Natural killer cell (primary cell): ENCODE measurements around the gene SORBS2. TPM values are rescaled to one million over a fixed set of nuclear protein-coding genes. Genes with fewer than 3 reads are reported as not detected.
A peak's percentile ranks its signal among the peaks of the same experiment; 100 is the strongest.

Source experiments
- ATAC-seq, 3 donors: fragments of 150-1000 bp in 2 of 3; fragments of 200-7000 bp in 1 of 3; cut with Tn5 transposase; 1 replicate in 1 of 3; 2 replicates in 2 of 3; pipeline ENCODE4 v1.10.0; 2021; ENCODE audit warnings: mild to moderate bottlenecking in 2 of 3, moderate library complexity in 2 of 3
- DNase-seq, 2 donors: peaks; one replicate each; pipeline versions ENCODE4 v3.0.0 to v3.0.0-alpha.2; 2013 to 2021; ENCODE audit warnings: mixed read lengths in 1 of 2
- H3K27ac ChIP-seq: one replicate; pipeline ENCODE4 v1.5.1; 2013; ENCODE audit warnings: mild to moderate bottlenecking, low read length
- H3K27me3 ChIP-seq: one replicate; pipeline ENCODE4 v1.6.1; 2013; ENCODE audit warnings: low read length; ENCODE audit not compliant: control insufficient read depth, insufficient read depth
- H3K36me3 ChIP-seq: one replicate; pipeline ENCODE4 v1.6.1; 2013; ENCODE audit warnings: low read length; ENCODE audit not compliant: control insufficient read depth, insufficient read depth
- H3K4me1 ChIP-seq: one replicate; pipeline ENCODE4 v1.6.1; 2013; ENCODE audit warnings: low read length; ENCODE audit not compliant: control insufficient read depth, insufficient read depth
- H3K4me3 ChIP-seq: one replicate; pipeline ENCODE4 v1.5.1; 2013; ENCODE audit warnings: low read length
- H3K9me3 ChIP-seq: one replicate; pipeline ENCODE4 v1.6.1; 2013; ENCODE audit warnings: low read length; ENCODE audit not compliant: control insufficient read depth, insufficient read depth
- H3K27ac Mint-ChIP-seq, 2 donors: one replicate each; pipeline ENCODE4 v1.8.0; 2022; ENCODE audit warnings: mild to moderate bottlenecking in 2 of 2, mixed read lengths in 2 of 2, moderate library complexity in 1 of 2
- H3K27me3 Mint-ChIP-seq, 2 donors: one replicate each; pipeline ENCODE4 v1.8.0; 2022; ENCODE audit warnings: low read depth in 2 of 2, mixed read lengths in 2 of 2
- H3K36me3 Mint-ChIP-seq: one replicate; pipeline ENCODE4 v1.8.0; 2022; ENCODE audit warnings: mixed read lengths
- H3K4me1 Mint-ChIP-seq, 2 donors: one replicate each; pipeline ENCODE4 v1.8.0; 2022; ENCODE audit warnings: mixed read lengths in 2 of 2
- H3K4me3 Mint-ChIP-seq: one replicate; pipeline ENCODE4 v1.8.0; 2022; ENCODE audit warnings: mild to moderate bottlenecking, moderate library complexity, mixed read lengths
- H3K9me3 Mint-ChIP-seq, 2 donors: one replicate each; pipeline ENCODE4 v1.8.0; 2022; ENCODE audit warnings: mixed read lengths in 2 of 2
- CTCF ChIP-seq: fragments of 200-600 bp; IDR thresholded peaks from one replicate; pipeline ENCODE4 v1.8.0; 2022; ENCODE audit warnings: antibody characterized with exemption
- WGBS: methylation state at CpG from one replicate; pipeline ENCODE4 v1.1.7; 2013; ENCODE audit warnings: missing lambda C conversion rate; ENCODE audit not compliant: insufficient coverage; 5-methylcytosine and 5-hydroxymethylcytosine counted together
- intact Hi-C: fragments of 100-400 bp; cut with micrococcal nuclease; formaldehyde crosslinking; loops from one replicate; pipeline ENCODE4 v1.14.2; 2022
- total RNA-seq, 4 donors: library from RNA; stranded (reverse); fragments of 120-200 nt in 1 of 4; gene quantifications; one replicate each; pipeline versions ENCODE4 v1.2.3 to v1.2.4, GENCODE V29; 2013 to 2022

The SORBS2 gene
- total RNA-seq, 3 donors from 2014 or later (not counting 1 experiment from before 2014, with no cell fraction given): 10.2 to 15.6 (median 13.5) TPM

GRCh38 chr4:185573651-185574199 lies 238.3 kb downstream of the SORBS2 start:
- no peak overlapping the region for H3K4me3 ChIP-seq
- no peaks in the 10 kb centered on the region for H3K36me3 ChIP-seq
- peak in 1 of 3 donors; percentile 24 for ATAC-seq
- Mint-ChIP-seq H3K27ac (no peak overlapping the region), H3K36me3 (no peaks in the 10 kb centered on the region), H3K4me3 (no peak overlapping the region), H3K4me1 (no peaks in the 10 kb centered on the region), H3K27me3 (peaks cover 8 to 16% of the 10 kb centered on the region in 2 donors), H3K9me3 (no peaks in the 10 kb centered on the region)
- intact Hi-C loops: no loop called here
- 75% methylated on average over 10 of the region's 10 CpGs for WGBS
- peaks cover 5% of the 10 kb centered on the region for H3K27me3 ChIP-seq
- no peaks in the 10 kb centered on the region for H3K9me3 ChIP-seq
- H3K27ac ChIP-seq: no peak overlapping the region
- DNase-seq: no peak
- H3K4me1 ChIP-seq: no peaks in the 10 kb centered on the region
- no peak for TF ChIP-seq CTCF

GRCh38 chr4:185570727-185571126 lies 241.3 kb downstream of the SORBS2 start:
- no peak overlapping the region for H3K27ac Mint-ChIP-seq
- H3K9me3 Mint-ChIP-seq: peaks cover 0 to 2% of the 10 kb centered on the region in 2 donors
- no peaks in the 10 kb centered on the region for H3K36me3 Mint-ChIP-seq
- Histone ChIP-seq H3K4me1 (no peaks in the 10 kb centered on the region), H3K27me3 (no peaks in the 10 kb centered on the region), H3K9me3 (no peaks in the 10 kb centered on the region), H3K27ac (no peak overlapping the region), H3K4me3 (no peak overlapping the region), H3K36me3 (no peaks in the 10 kb centered on the region)
- 94% methylated on average over 2 of the region's 3 CpGs for WGBS
- no peak for ATAC-seq
- H3K4me3 Mint-ChIP-seq: no peak overlapping the region
- intact Hi-C loops: no loop called here
- H3K27me3 Mint-ChIP-seq: peaks cover 8 to 19% of the 10 kb centered on the region in 2 donors
- no peak for DNase-seq
- no peaks in the 10 kb centered on the region for H3K4me1 Mint-ChIP-seq
- TF ChIP-seq CTCF: no peak

- no peak for ATAC-seq
- intact Hi-C loops: no loop called here
These were observed 244.3 kb downstream of the SORBS2 start for GRCh38 chr4:185567381-185568376.

More at GRCh38 chr4:185567381-185568376, 244.3 kb downstream of the SORBS2 start:
- Histone ChIP-seq H3K27me3 (no peaks in the 10 kb centered on the region), H3K4me3 (no peak overlapping the region), H3K27ac (no peak overlapping the region), H3K4me1 (no peaks in the 10 kb centered on the region), H3K36me3 (no peaks in the 10 kb centered on the region), H3K9me3 (no peaks in the 10 kb centered on the region)
- Mint-ChIP-seq H3K4me3 (no peak overlapping the region), H3K4me1 (no peaks in the 10 kb centered on the region), H3K9me3 (peaks cover 0 to 3% of the 10 kb centered on the region in 2 donors), H3K36me3 (no peaks in the 10 kb centered on the region), H3K27ac (no peak overlapping the region), H3K27me3 (peaks cover 0 to 13% of the 10 kb centered on the region in 2 donors)
- no peak for DNase-seq
- WGBS: 89% methylated on average over 21 of the region's 21 CpGs
- TF ChIP-seq CTCF: no peak
